ENCODE measurements around the gene SPSB1. TPM values are rescaled to one million over a fixed set of nuclear protein-coding genes. Genes with fewer than 3 reads are reported as not detected.

The SPSB1 gene
- total RNA-seq, 1 experiment from 2014 or later = 4.3 TPM

- TF ChIP-seq HMGXB4 (CRISPR knock-in tag; IDR thresholded peaks at IDR 0.05) = no peak
- no peak for TF ChIP-seq NFE2L1 (CRISPR knock-in tag; IDR thresholded peaks at IDR 0.05)
- no peak for TF ChIP-seq FOXJ3 (CRISPR knock-in tag; IDR thresholded peaks at IDR 0.05; ENCODE audit: borderline replicate concordance)
Observed at GRCh38 chr1:9313576-9313975, 20.9 kb downstream of the SPSB1 start (continued).

- Mint-ChIP-seq H3K4me1 (peaks cover 7% of the 10 kb centered on the region), H3K4me3 (no peak overlapping the region), H3K9me3 (no peaks in the 10 kb centered on the region), H3K27ac (no peak overlapping the region), H3K27me3 (ENCODE audit: low read depth) (no peaks in the 10 kb centered on the region), H3K36me3 (no peaks in the 10 kb centered on the region)
- CTCF ChIA-PET = interaction anchor here (1.0 to 1.9 kb wide), 4 partner anchors 11 to 177 kb away, joined by 3 to 6 read pairs (median 3); no protein-coding TSS in a partner anchor
- POLR2A ChIA-PET = no interaction called here
- DNase-seq (ENCODE audit: low spot score) = no peak
- no peak for TF ChIP-seq IRF2 (CRISPR knock-in tag; IDR thresholded peaks at IDR 0.05; ENCODE audit: borderline replicate concordance, low read depth)
- no peak for TF ChIP-seq MYBL2 (CRISPR knock-in tag; IDR thresholded peaks at IDR 0.05)
- no peak for TF ChIP-seq NFATC4 (CRISPR knock-in tag; IDR thresholded peaks at IDR 0.05)
- TF ChIP-seq FOXP1 (CRISPR knock-in tag; IDR thresholded peaks at IDR 0.05; ENCODE audit: borderline replicate concordance) = no peak
- TF ChIP-seq USF2 (CRISPR knock-in tag; IDR thresholded peaks at IDR 0.05) = no peak
- TF ChIP-seq ZMAT4 (CRISPR knock-in tag; IDR thresholded peaks at IDR 0.05) = no peak
- TF ChIP-seq FOXP4 (CRISPR knock-in tag; IDR thresholded peaks at IDR 0.05) = no peak
- no peak for TF ChIP-seq ERG (CRISPR knock-in tag; IDR thresholded peaks at IDR 0.05)
- TF ChIP-seq FOXK1 (CRISPR knock-in tag; IDR thresholded peaks at IDR 0.05) = no peak
- TF ChIP-seq ESRRA (CRISPR knock-in tag; IDR thresholded peaks at IDR 0.05; ENCODE audit: borderline replicate concordance) = no peak
- TF ChIP-seq ZBTB43 (CRISPR knock-in tag; IDR thresholded peaks at IDR 0.05) = no peak
- no peak for TF ChIP-seq GTF2I (CRISPR knock-in tag; conservative IDR thresholded peaks at IDR 0.05)
- TF ChIP-seq NFYB (CRISPR knock-in tag; conservative IDR thresholded peaks at IDR 0.05; ENCODE audit: low read depth) = no peak
- no peak for TF ChIP-seq ZNF423 (CRISPR knock-in tag; IDR thresholded peaks at IDR 0.05)
- TF ChIP-seq ZNF396 (CRISPR knock-in tag; IDR thresholded peaks at IDR 0.05; ENCODE audit: borderline replicate concordance) = no peak
- ATAC-seq = no peak
Observed at GRCh38 chr1:9314111-9314510, 21.4 kb downstream of the SPSB1 start.
